GM19438 (cell line): ENCODE measurements around the gene MAD1L1.

ENCODE experiments used
- ATAC-seq: cut with Tn5 transposase; IDR thresholded peaks from one replicate; pipeline ENCODE4 v1.9.1; 2021; ENCODE audit warnings: low read depth; ENCODE audit not compliant: unreplicated experiment

The MAD1L1 gene

GRCh38 chr7:1925973-1926907 lies 306.5 kb downstream of the MAD1L1 start:
- no peak for ATAC-seq

- ATAC-seq = no peak
Measured at GRCh38 chr7:1925349-1925748, 307.4 kb downstream of the MAD1L1 start.

- no peak for ATAC-seq
Measured at GRCh38 chr7:1924258-1924817, 308.4 kb downstream of the MAD1L1 start.

- ATAC-seq = no peak
Measured at GRCh38 chr7:1923409-1924257, 309.1 kb downstream of the MAD1L1 start.

GRCh38 chr7:1922870-1923236 lies 309.9 kb downstream of the MAD1L1 start:
- ATAC-seq = no peak

- ATAC-seq = no peak
Measured at GRCh38 chr7:1922071-1922869, 310.5 kb downstream of the MAD1L1 start.

- ATAC-seq = no peak
Measured at GRCh38 chr7:1920881-1921280, 311.9 kb downstream of the MAD1L1 start.

GRCh38 chr7:1920266-1920681 lies 312.5 kb downstream of the MAD1L1 start:
- ATAC-seq = peak; percentile 64

GRCh38 chr7:1919539-1920265 lies 313.0 kb downstream of the MAD1L1 start:
- ATAC-seq = peak; percentile 4

- no peak for ATAC-seq
Measured at GRCh38 chr7:1918881-1919525, 313.7 kb downstream of the MAD1L1 start.

GRCh38 chr7:1918063-1918645 lies 314.6 kb downstream of the MAD1L1 start:
- no peak for ATAC-seq

GRCh38 chr7:1917221-1918062 lies 315.3 kb downstream of the MAD1L1 start:
- no peak for ATAC-seq

- no peak for ATAC-seq
Measured at GRCh38 chr7:1916601-1916970, 316.2 kb downstream of the MAD1L1 start.

GRCh38 chr7:1915956-1916600 lies 316.7 kb downstream of the MAD1L1 start:
- ATAC-seq = no peak

GRCh38 chr7:1915326-1915725 lies 317.4 kb downstream of the MAD1L1 start:
- ATAC-seq = no peak

- ATAC-seq = no peak
Measured at GRCh38 chr7:1914743-1915142, 318.0 kb downstream of the MAD1L1 start.

- ATAC-seq = no peak
Measured at GRCh38 chr7:1914321-1914720, 318.4 kb downstream of the MAD1L1 start.
